ENCODE measurements around the gene BET1L. TPM values are rescaled to one million over a fixed set of nuclear protein-coding genes. Genes with fewer than 3 reads are reported as not detected.

Gene BET1L
- total RNA-seq, 1 experiment from 2014 or later: 14.4 TPM

DNA sequence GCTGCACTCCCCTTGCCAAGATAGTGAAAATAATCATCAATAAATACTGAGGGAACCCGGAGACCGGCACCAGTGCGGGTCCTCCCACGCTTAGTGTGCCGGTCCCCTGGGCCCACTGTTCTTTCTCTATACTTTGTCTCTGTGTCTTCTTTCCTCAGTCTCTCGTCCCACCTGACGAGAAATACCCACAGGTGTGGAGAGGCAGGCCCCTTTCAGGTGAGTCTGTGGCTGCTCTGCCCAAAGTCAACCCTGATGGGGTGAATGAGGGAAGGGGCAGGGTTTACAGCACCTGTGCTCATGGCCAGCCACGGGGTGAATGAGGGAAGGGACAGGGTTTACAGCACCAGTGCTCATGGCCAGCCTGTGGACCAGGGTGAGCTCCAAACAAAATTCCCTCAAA lies 4.7 kb downstream of the BET1L start:
- peaks cover 8% of the 10 kb centered on the region; the same call in 1 of the 2 replicates for H3K4me1 ChIP-seq (ENCODE audit: insufficient read depth, low read length)
- ChIA-PET CTCF (no interaction called here), POLR2A (ENCODE audit: unreplicated experiment) (no interaction called here)
- no peaks in the 10 kb centered on the region for H3F3A ChIP-seq (ENCODE audit: low read length, unreplicated experiment)
- H3K27ac ChIP-seq (ENCODE audit: low read length): no peak overlapping the region
- H3K79me2 ChIP-seq (ENCODE audit: low read length): peaks cover 22% of the 10 kb centered on the region
- H3K9me2 ChIP-seq (replicated peaks; ENCODE audit: low read length): no peaks in the 10 kb centered on the region
- H4K20me1 ChIP-seq (ENCODE audit: low read length): no peaks in the 10 kb centered on the region
- H3K4me2 ChIP-seq (ENCODE audit: low read length): no peak overlapping the region
- no peaks in the 10 kb centered on the region for H3K27me3 ChIP-seq (ENCODE audit: low read length)
- peaks cover 5% of the 10 kb centered on the region; the same call in 1 of the 2 replicates for H3K36me3 ChIP-seq (ENCODE audit: low read depth, low read length)
- ATAC-seq (no peak), DNase-seq (no peak)
- BruUV-seq (replicated peaks): no TSS peak
- no peak overlapping the region for H3K9ac ChIP-seq (ENCODE audit: low read length)
- intact Hi-C loops (cut with micrococcal nuclease): no loop called here
- no peak overlapping the region for H3K4me3 ChIP-seq (ENCODE audit: low read length)
- no peak overlapping the region for H2AFZ ChIP-seq (ENCODE audit: low read length)
- H3K9me3 ChIP-seq (ENCODE audit: low read length): no peaks in the 10 kb centered on the region
- TF ChIP-seq, protein P1, sequence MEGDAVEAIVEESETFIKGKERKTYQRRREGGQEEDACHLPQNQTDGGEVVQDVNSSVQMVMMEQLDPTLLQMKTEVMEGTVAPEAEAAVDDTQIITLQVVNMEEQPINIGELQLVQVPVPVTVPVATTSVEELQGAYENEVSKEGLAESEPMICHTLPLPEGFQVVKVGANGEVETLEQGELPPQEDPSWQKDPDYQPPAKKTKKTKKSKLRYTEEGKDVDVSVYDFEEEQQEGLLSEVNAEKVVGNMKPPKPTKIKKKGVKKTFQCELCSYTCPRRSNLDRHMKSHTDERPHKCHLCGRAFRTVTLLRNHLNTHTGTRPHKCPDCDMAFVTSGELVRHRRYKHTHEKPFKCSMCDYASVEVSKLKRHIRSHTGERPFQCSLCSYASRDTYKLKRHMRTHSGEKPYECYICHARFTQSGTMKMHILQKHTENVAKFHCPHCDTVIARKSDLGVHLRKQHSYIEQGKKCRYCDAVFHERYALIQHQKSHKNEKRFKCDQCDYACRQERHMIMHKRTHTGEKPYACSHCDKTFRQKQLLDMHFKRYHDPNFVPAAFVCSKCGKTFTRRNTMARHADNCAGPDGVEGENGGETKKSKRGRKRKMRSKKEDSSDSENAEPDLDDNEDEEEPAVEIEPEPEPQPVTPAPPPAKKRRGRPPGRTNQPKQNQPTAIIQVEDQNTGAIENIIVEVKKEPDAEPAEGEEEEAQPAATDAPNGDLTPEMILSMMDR (conservative IDR thresholded peaks at IDR 0.05; ENCODE audit: low read depth, low read length): no peak
- TF ChIP-seq EZH2 (IDR thresholded peaks at IDR 0.05; ENCODE audit: low read length, unreplicated experiment) (no peak), EZH2phosphoT487 (IDR thresholded peaks at IDR 0.05; ENCODE audit: borderline replicate concordance, low read length) (no peak)

DNA sequence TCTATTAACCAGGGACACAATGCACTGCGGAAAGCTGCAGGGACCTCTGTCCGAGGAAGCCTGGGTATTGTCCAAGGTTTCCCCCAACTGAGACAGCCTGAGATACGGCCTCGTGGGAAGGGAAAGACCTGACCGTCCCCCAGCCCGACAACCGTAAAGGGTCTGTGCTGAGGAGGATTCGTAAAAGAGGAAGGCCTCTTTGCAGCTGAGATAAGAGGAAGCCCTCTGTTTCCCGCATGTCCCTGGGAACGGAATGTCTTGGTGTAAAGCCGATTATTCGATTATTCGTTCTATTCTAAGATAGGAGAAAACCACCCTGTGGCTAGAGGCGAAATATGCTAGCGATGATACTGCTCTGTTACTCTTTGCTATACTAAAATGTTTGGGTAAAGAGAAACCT lies 5.2 kb downstream of the BET1L start:
- H3K9ac ChIP-seq (ENCODE audit: low read length): no peak overlapping the region
- H4K20me1 ChIP-seq (ENCODE audit: low read length): no peaks in the 10 kb centered on the region
- H3K9me3 ChIP-seq (ENCODE audit: low read length): no peaks in the 10 kb centered on the region
- H3K36me3 ChIP-seq (ENCODE audit: low read depth, low read length): peaks cover 5% of the 10 kb centered on the region; the same call in 1 of the 2 replicates
- H3K9me2 ChIP-seq (replicated peaks; ENCODE audit: low read length): no peaks in the 10 kb centered on the region
- H3K4me2 ChIP-seq (ENCODE audit: low read length): no peak overlapping the region
- TF ChIP-seq, protein P1 (conservative IDR thresholded peaks at IDR 0.05; ENCODE audit: low read depth, low read length): no peak
- TF ChIP-seq EZH2 (IDR thresholded peaks at IDR 0.05; ENCODE audit: low read length, unreplicated experiment) (no peak), EZH2phosphoT487 (IDR thresholded peaks at IDR 0.05; ENCODE audit: borderline replicate concordance, low read length) (no peak)
- no peak overlapping the region for H3K4me3 ChIP-seq (ENCODE audit: low read length)
- POLR2A ChIA-PET (ENCODE audit: unreplicated experiment): no interaction called here
- ATAC-seq (no peak), DNase-seq (no peak)
- H3K4me1 ChIP-seq (ENCODE audit: insufficient read depth, low read length): peaks cover 8% of the 10 kb centered on the region; the same call in 1 of the 2 replicates
- BruUV-seq (replicated peaks): no TSS peak
- intact Hi-C loops (cut with micrococcal nuclease): no loop called here
- peaks cover 20% of the 10 kb centered on the region for H3K79me2 ChIP-seq (ENCODE audit: low read length)
- no peak overlapping the region for H2AFZ ChIP-seq (ENCODE audit: low read length)
- no peaks in the 10 kb centered on the region for H3F3A ChIP-seq (ENCODE audit: low read length, unreplicated experiment)
- H3K27ac ChIP-seq (ENCODE audit: low read length): no peak overlapping the region
- H3K27me3 ChIP-seq (ENCODE audit: low read length): no peaks in the 10 kb centered on the region
- CTCF ChIA-PET: no interaction called here

DNA sequence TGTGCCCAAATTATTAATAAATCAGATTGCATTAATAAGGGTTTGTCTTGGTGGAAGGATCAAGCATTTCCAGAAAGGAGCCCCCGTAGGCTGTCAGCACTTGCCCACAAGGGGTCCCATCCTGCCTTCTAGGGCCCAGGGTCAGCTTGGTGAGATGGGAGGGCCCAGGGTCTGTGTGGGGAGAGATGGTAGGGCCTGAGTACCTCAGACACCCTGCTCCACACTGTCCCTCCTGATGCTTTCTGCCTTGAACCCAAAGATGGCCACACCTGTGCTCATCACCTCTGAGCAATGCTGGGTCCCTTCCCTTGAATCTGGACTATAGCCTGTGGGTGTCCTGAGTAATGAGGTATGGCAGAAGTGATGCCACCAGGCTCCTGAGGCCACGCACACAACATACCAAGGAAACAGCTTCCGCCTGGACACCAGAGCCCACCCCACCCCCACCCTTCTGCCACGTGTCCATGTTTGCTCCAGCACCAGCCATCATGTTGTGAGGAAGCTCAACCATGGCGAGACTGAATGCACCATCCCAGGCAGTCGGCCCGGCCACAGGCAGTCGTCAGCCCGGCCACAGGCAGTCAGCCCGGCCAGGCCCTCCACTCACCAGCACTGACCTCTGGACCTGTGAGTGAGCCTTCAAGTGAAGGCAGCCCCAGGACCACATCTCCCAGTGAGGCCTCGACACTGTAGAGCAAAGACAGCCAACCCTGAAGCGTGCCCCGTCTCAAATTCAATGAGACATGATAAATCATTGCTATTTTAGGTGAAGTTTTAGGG lies 6.8 kb downstream of the BET1L start:
- Histone ChIP-seq H3K4me1 (ENCODE audit: insufficient read depth, low read length) (no peaks in the 10 kb centered on the region), H3F3A (ENCODE audit: low read length, unreplicated experiment) (no peaks in the 10 kb centered on the region), H3K79me2 (ENCODE audit: low read length) (peaks cover 4% of the 10 kb centered on the region), H3K27me3 (ENCODE audit: low read length) (no peaks in the 10 kb centered on the region), H3K4me3 (ENCODE audit: low read length) (no peak overlapping the region), H3K4me2 (ENCODE audit: low read length) (no peak overlapping the region), H3K27ac (ENCODE audit: low read length) (no peak overlapping the region), H4K20me1 (ENCODE audit: low read length) (no peaks in the 10 kb centered on the region), H3K36me3 (ENCODE audit: low read depth, low read length) (peaks cover 3% of the 10 kb centered on the region; the same call in 1 of the 2 replicates), H3K9me3 (ENCODE audit: low read length) (no peaks in the 10 kb centered on the region), H3K9me2 (replicated peaks; ENCODE audit: low read length) (no peaks in the 10 kb centered on the region), H3K9ac (ENCODE audit: low read length) (no peak overlapping the region), H2AFZ (ENCODE audit: low read length) (no peak overlapping the region)
- ChIA-PET CTCF (no interaction called here), POLR2A (ENCODE audit: unreplicated experiment) (no interaction called here)
- no peak for TF ChIP-seq EZH2phosphoT487 (IDR thresholded peaks at IDR 0.05; ENCODE audit: borderline replicate concordance, low read length)
- TF ChIP-seq, protein P1 (conservative IDR thresholded peaks at IDR 0.05; ENCODE audit: low read depth, low read length): no peak
- no peak for TF ChIP-seq EZH2 (IDR thresholded peaks at IDR 0.05; ENCODE audit: low read length, unreplicated experiment)
- intact Hi-C loops (cut with micrococcal nuclease): no loop called here
- BruUV-seq (replicated peaks): no TSS peak
- ATAC-seq (no peak), DNase-seq (no peak)

Measured in PC-3 (cell line).